SK-N-MC (cell line): ENCODE data around the gene CTNND2.

Experiments used
- DNase-seq: peaks from one replicate; pipeline ENCODE4 v3.0.0-alpha.2; 2011; ENCODE audit warnings: low read depth, low spot score
- H3K27ac ChIP-seq: fragments of 200-600 bp; sonication (generic); 2 replicates; pipeline ENCODE4 v1.5.1; 2016; ENCODE audit warnings: mixed run types
- H3K36me3 ChIP-seq: fragments of 200-600 bp; sonication (generic); 2 replicates; pipeline ENCODE4 v1.6.1; 2017; ENCODE audit warnings: antibody characterized with exemption, low read length, mixed read lengths; ENCODE audit not compliant: insufficient read depth
- H3K4me3 ChIP-seq: fragments of 200-600 bp; sonication (generic); 2 replicates; pipeline ENCODE4 v1.5.1; 2016
- H3K9ac ChIP-seq: fragments of 200-600 bp; sonication (generic); 2 replicates; pipeline ENCODE4 v1.8.0; 2017; ENCODE audit warnings: mixed run types, mixed read lengths; ENCODE audit not compliant: insufficient read length
- H3K9me3 ChIP-seq: fragments of 200-600 bp; sonication (generic); 2 replicates; pipeline ENCODE4 v1.6.1; 2017; ENCODE audit warnings: low read depth, mild to moderate bottlenecking, antibody characterized with exemption, low read length, moderate library complexity, mixed read lengths
- EZH2 ChIP-seq: fragments of 200-600 bp; sonication (generic); IDR thresholded peaks from one replicate; pipeline ENCODE4 v1.6.1; 2017; ENCODE audit warnings: antibody characterized with exemption
- FOXP2 ChIP-seq: optimal IDR thresholded peaks from 2 replicates; pipeline ENCODE3; 2011; ENCODE audit warnings: mild to moderate bottlenecking, moderate library complexity; ENCODE audit not compliant: insufficient read depth; ENCODE audit errors: extremely low read length, control extremely low read depth
- POLR2AphosphoS5 ChIP-seq: IDR thresholded peaks from 2 replicates; pipeline ENCODE4 v1.6.1; 2012; ENCODE audit warnings: mild to moderate bottlenecking, low read depth, low read length, borderline replicate concordance

The CTNND2 gene

DNA sequence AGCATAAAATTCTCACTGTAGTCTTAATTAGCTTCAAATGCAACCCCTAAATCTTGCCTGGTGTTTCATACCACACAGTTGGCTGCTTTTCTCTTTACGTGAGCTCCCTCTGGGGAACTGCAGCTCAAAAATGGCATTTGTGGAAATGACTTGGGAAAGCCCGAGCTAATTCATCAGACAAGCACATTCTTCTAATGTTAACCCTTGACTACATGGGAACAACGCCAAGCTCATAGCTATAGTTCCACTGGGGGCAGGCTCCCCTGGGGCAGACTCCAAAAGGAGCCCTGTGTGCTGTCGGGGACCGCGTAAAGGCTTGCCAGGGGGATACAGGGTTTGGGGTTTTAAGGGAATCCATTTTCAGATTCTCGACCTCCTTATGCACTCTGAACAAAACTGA lies 841.8 kb downstream of the CTNND2 start:
- peak overlapping the region; percentile 83 for H3K27ac ChIP-seq
- peak overlapping the region; percentile 55 for H3K4me3 ChIP-seq
- no peaks in the 10 kb centered on the region for H3K9me3 ChIP-seq
- DNase-seq, result peak; percentile 16
- no peaks in the 10 kb centered on the region for H3K36me3 ChIP-seq
- H3K9ac ChIP-seq, result no peak overlapping the region
- no peak for TF ChIP-seq EZH2
- TF ChIP-seq POLR2AphosphoS5, result no peak
- no peak for TF ChIP-seq FOXP2

DNA sequence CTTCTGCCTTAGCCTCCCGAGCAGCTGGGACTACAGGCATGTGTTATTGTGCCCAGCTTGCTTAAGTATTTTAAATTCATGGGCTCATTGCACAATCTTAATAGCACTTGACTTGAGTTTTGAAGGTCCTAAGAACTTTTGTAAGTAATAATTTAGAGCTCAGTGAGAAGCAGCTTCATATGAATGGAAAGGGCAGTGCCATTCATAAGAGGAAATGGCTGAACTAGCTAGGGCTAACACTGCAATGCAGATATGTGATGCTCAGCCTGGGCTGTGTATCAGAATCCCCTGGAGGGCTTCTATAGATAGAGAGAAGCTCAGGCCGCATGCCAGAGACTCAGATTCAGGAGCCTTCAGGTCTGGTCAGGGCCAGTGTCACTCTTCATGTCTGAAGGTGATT lies 847.7 kb downstream of the CTNND2 start:
- TF ChIP-seq FOXP2 (no peak), POLR2AphosphoS5 (no peak), EZH2 (no peak)
- Histone ChIP-seq H3K9ac (no peak overlapping the region), H3K9me3 (no peaks in the 10 kb centered on the region), H3K4me3 (no peak overlapping the region), H3K36me3 (no peaks in the 10 kb centered on the region), H3K27ac (no peak overlapping the region)
- no peak for DNase-seq

DNA sequence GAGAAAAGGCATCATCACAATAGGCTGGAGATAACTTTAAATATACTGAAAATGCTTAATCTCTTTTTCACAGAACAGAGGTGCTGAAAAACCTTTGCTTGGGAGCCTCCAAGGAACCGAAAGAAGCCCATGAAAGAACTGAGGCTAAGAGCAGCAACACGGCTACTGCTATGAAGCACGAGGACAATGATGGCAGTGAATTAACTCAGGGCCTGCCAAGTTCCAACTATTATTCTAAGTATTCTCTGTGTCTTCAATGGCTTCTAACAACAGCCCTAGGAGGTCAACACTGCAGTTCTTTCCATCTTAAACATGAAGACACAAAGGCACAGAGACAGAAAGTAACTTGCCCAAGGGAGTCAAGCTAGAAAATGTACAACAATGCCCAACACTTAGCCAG lies 850.2 kb downstream of the CTNND2 start:
- H3K27ac ChIP-seq, result no peak overlapping the region
- H3K4me3 ChIP-seq, result no peak overlapping the region
- H3K9me3 ChIP-seq, result no peaks in the 10 kb centered on the region
- H3K36me3 ChIP-seq, result no peaks in the 10 kb centered on the region
- H3K9ac ChIP-seq, result no peak overlapping the region
- TF ChIP-seq FOXP2 (no peak), EZH2 (no peak), POLR2AphosphoS5 (no peak)
- no peak for DNase-seq

DNA sequence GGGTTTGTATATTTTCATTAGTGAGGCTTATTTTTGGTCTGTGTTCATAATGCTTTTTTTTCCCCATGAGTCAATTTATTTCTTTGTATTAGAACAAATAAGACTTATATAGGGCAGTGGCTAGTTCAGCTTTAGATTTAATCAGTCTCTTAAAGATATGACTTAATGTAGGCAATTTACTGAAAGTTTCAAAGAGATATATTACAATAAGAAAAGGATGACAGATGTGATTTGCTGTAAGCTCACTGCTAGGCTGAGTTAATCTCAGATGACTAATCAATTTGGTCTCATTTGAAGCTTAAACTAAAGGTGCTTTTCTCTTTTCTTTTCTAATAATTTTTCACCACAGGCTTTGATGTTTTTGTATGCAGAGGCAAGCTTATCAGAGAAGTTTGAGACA lies 851.4 kb downstream of the CTNND2 start:
- Histone ChIP-seq H3K9me3 (no peaks in the 10 kb centered on the region), H3K27ac (no peak overlapping the region), H3K9ac (no peak overlapping the region), H3K4me3 (no peak overlapping the region), H3K36me3 (no peaks in the 10 kb centered on the region)
- no peak for DNase-seq
- no peak for TF ChIP-seq POLR2AphosphoS5
- no peak for TF ChIP-seq EZH2
- no peak for TF ChIP-seq FOXP2

DNA sequence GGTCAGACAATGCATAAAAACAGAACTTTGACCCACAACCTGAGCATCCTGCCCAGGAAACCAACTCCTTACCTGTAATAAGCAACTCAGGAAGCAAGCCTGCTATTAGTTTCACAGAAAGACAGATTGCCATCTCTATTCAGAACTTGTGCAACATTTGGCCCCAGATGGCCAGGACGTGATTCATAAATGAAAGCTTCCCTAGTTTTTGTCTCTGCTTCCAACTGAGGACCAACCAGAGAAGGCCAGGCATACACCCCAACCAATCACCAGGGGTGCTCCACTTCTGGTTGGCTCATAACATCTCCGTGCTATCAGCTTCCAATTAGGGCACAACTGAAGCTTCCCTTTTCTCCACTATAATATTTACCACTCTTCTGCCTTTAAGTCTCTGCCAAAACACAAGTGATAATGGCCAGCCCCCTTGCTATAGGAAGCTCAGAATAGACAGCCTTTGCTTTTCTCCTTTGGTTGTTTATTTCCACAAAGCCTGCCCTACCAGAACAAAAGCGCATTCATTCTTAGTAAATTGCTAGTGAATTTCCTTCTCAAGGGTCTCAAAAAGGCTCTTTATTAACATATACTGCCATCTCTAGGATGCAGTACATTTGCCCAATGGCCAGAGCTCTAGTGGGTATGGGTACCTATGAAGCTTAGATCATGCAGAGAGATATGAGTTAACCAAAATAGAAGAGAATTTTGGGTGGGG lies 853.5 kb downstream of the CTNND2 start:
- Histone ChIP-seq H3K9ac (no peak overlapping the region), H3K27ac (no peak overlapping the region), H3K36me3 (no peaks in the 10 kb centered on the region), H3K4me3 (no peak overlapping the region), H3K9me3 (no peaks in the 10 kb centered on the region)
- no peak for TF ChIP-seq POLR2AphosphoS5
- TF ChIP-seq EZH2, result no peak
- TF ChIP-seq FOXP2, result no peak
- no peak for DNase-seq

DNA sequence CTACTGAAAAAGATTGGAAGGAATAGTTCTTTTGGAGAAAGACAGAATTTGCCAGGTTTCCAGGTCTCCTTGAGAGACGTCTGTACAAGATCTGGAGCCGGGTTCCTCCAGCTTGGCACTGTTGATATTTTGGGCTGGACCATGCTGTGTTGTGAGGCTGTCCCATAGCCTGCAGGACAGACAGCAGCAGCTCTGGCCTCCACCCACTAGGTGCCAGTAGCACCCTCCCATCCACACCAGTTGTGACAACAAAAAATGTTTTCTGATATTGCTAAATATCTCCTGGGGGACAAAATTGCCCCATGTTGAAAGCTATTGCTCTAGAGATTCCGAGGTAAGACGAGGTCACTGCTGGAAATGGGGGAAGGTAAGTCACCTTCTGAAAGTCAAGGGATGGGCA lies 855.5 kb downstream of the CTNND2 start:
- DNase-seq, result no peak
- H3K27ac ChIP-seq, result no peak overlapping the region
- TF ChIP-seq FOXP2, result no peak
- no peak for TF ChIP-seq EZH2
- TF ChIP-seq POLR2AphosphoS5, result no peak
- no peak overlapping the region for H3K4me3 ChIP-seq
- H3K9me3 ChIP-seq, result no peaks in the 10 kb centered on the region
- H3K36me3 ChIP-seq, result no peaks in the 10 kb centered on the region
- H3K9ac ChIP-seq, result no peak overlapping the region

DNA sequence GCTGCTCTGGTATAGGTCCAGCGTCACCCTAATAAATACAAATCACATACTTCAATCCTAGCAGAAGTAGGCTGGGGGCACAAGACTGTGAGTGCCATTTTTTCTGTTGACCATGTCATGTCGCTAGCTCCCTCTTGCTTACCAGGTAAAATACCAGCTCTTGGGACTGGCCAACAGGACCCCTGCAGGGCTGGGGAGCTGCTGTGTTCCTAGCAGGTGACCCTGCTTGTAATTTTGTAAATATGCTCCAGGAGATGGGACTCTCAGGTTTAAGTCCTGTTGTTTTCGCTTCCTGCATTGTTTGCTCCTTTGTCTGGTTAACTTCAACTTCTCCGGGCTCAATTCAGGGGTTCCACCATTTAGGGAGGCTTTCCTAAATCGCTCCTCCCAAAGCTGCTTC lies 856.6 kb downstream of the CTNND2 start:
- Histone ChIP-seq H3K36me3 (no peaks in the 10 kb centered on the region), H3K9ac (no peak overlapping the region), H3K27ac (no peak overlapping the region), H3K4me3 (no peak overlapping the region), H3K9me3 (no peaks in the 10 kb centered on the region)
- no peak for TF ChIP-seq POLR2AphosphoS5
- TF ChIP-seq EZH2, result no peak
- TF ChIP-seq FOXP2, result no peak
- no peak for DNase-seq

DNA sequence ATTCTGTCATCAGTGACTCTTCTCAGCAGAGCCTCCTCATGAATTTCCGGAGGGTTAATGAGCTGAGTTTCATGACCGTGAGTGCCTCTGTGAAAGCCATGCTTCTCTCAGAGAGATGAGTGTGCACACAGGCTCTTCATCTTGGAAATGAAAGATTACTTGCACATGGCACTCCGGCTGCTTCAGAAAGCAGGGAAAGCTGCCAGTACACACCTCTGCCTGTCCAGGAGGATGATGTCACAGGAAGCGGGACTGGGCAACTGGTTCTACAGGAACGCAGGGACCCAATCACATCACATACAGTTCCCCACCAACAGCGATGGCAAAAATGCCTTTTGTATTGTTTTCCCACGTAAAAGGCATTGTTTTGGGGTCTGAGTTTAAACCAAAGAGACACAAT lies 857.2 kb downstream of the CTNND2 start:
- TF ChIP-seq FOXP2, result no peak
- TF ChIP-seq EZH2, result no peak
- no peak for TF ChIP-seq POLR2AphosphoS5
- Histone ChIP-seq H3K27ac (no peak overlapping the region), H3K4me3 (no peak overlapping the region), H3K9ac (no peak overlapping the region), H3K9me3 (no peaks in the 10 kb centered on the region), H3K36me3 (no peaks in the 10 kb centered on the region)
- DNase-seq, result no peak

DNA sequence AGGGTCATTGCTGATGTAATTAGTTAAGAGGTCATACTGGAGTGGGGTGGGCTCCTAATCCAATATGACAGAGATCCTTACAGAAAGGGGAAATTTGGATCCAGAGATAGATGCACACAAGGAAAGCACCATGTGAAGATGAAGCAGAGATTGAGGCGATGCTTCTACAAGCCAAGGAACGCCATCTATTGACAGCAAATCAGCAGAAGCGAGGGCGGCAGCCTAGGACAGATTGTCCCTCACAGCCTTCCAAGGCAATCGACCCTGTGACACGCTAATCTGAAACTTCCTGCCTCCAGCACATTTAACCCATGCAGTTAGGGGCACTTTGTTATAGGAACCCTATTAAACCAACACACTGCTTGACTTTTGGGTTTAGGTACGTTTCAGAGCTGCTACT lies 858.1 kb downstream of the CTNND2 start:
- H3K9me3 ChIP-seq, result no peaks in the 10 kb centered on the region
- H3K36me3 ChIP-seq, result no peaks in the 10 kb centered on the region
- no peak for DNase-seq
- TF ChIP-seq EZH2, result no peak
- TF ChIP-seq POLR2AphosphoS5, result no peak
- no peak for TF ChIP-seq FOXP2
- no peak overlapping the region for H3K4me3 ChIP-seq
- H3K9ac ChIP-seq, result no peak overlapping the region
- no peak overlapping the region for H3K27ac ChIP-seq
